Measurements from ENCODE around the gene BRINP2.

DNA sequence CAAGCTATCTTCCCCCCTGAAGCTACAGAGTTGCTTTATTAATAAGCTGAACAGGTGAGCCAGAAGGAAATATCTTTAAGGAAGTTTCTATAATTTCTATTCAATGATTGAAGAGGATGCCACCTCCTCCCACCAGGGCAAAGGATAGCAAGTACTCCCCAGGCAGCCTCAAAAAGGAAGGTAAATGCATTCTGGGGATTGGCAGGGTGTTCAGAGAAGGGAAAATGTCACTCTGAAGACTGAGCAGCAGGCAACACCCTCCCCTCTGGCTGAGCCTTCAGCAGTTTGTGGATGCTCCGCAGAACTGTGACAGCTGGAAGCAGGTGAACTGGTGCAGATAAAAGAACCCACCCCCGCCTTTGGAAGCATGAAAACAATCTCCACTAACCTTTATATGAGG lies 140.8 kb downstream of the BRINP2 start:
- TF ChIP-seq POLR2A (IDR thresholded peaks at IDR 0.05) = no peak
- TF ChIP-seq, protein P1, sequence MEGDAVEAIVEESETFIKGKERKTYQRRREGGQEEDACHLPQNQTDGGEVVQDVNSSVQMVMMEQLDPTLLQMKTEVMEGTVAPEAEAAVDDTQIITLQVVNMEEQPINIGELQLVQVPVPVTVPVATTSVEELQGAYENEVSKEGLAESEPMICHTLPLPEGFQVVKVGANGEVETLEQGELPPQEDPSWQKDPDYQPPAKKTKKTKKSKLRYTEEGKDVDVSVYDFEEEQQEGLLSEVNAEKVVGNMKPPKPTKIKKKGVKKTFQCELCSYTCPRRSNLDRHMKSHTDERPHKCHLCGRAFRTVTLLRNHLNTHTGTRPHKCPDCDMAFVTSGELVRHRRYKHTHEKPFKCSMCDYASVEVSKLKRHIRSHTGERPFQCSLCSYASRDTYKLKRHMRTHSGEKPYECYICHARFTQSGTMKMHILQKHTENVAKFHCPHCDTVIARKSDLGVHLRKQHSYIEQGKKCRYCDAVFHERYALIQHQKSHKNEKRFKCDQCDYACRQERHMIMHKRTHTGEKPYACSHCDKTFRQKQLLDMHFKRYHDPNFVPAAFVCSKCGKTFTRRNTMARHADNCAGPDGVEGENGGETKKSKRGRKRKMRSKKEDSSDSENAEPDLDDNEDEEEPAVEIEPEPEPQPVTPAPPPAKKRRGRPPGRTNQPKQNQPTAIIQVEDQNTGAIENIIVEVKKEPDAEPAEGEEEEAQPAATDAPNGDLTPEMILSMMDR (IDR thresholded peaks at IDR 0.05) = no peak
